ENCODE results near the gene RGL2.

The RGL2 gene

GRCh38 chr6:33315793-33316602 is 17.3 kb upstream of the RGL2 start:
- no peak for DNase-seq

- DNase-seq = no peak
Measured at GRCh38 chr6:33314943-33315792, 16.4 kb upstream of the RGL2 start.

GRCh38 chr6:33314515-33314942 is 15.8 kb upstream of the RGL2 start:
- DNase-seq = no peak

- DNase-seq = peak in 1 of 2 experiments; percentile 18
Measured at GRCh38 chr6:33313709-33314514, 15.2 kb upstream of the RGL2 start, which contains the start of gene TAPBP. Gene TAPBP (minus strand): TSS chr6:33314078. CDS start chr6:33314041, 37 bp downstream.

GRCh38 chr6:33313105-33313708 is 14.5 kb upstream of the RGL2 start:
- DNase-seq = peak in 1 of 2 experiments; percentile 40

GRCh38 chr6:33312361-33313104 is 13.8 kb upstream of the RGL2 start:
- DNase-seq = peak; percentile 30 to 64

GRCh38 chr6:33306356-33306755 is 7.6 kb upstream of the RGL2 start:
- DNase-seq = no peak

GRCh38 chr6:33305052-33305451 is 6.3 kb upstream of the RGL2 start:
- DNase-seq = peak; percentile 69 to 79

GRCh38 chr6:33304216-33304615 is 5.5 kb upstream of the RGL2 start:
- no peak for DNase-seq

GRCh38 chr6:33301877-33302276 is 3.1 kb upstream of the RGL2 start:
- no peak for DNase-seq

GRCh38 chr6:33299237-33299944 is 649 bp upstream of the RGL2 start:
- peak; percentile 82 to 94 for DNase-seq

GRCh38 chr6:33297956-33298772 is 578 bp downstream of the RGL2 start:
- peak in 1 of 2 experiments; percentile 46 for DNase-seq

- DNase-seq = no peak
Measured at GRCh38 chr6:33297406-33297955, 1.3 kb downstream of the RGL2 start.

GRCh38 chr6:33296797-33297405 is 1.8 kb downstream of the RGL2 start:
- DNase-seq = no peak

GRCh38 chr6:33295621-33296369 is 2.9 kb downstream of the RGL2 start:
- no peak for DNase-seq

GRCh38 chr6:33294086-33294823 is 4.5 kb downstream of the RGL2 start:
- no peak for DNase-seq

GRCh38 chr6:33292996-33293682 is 5.6 kb downstream of the RGL2 start:
- no peak for DNase-seq
